Embryonic facial prominence (tissue), 1 donor: ENCODE results near the gene PPP2R3B.
"Not testable (repeated sequence)": the region's sequence is repeated elsewhere in the genome, so short reads cannot be mapped to it uniquely, and the experiment has no call there.

Experiments
- DNase-seq: peaks from one replicate; pipeline ENCODE4 v3.0.0-alpha.2; 2016; ENCODE audit errors: extremely low spot score

PPP2R3B gene, protein sequence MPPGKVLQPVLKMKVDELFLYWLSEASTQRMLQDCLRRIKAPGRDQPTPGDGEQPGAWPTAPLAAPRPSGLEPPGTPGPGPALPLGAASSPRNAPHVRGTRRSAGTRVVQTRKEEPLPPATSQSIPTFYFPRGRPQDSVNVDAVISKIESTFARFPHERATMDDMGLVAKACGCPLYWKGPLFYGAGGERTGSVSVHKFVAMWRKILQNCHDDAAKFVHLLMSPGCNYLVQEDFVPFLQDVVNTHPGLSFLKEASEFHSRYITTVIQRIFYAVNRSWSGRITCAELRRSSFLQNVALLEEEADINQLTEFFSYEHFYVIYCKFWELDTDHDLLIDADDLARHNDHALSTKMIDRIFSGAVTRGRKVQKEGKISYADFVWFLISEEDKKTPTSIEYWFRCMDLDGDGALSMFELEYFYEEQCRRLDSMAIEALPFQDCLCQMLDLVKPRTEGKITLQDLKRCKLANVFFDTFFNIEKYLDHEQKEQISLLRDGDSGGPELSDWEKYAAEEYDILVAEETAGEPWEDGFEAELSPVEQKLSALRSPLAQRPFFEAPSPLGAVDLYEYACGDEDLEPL

DNA sequence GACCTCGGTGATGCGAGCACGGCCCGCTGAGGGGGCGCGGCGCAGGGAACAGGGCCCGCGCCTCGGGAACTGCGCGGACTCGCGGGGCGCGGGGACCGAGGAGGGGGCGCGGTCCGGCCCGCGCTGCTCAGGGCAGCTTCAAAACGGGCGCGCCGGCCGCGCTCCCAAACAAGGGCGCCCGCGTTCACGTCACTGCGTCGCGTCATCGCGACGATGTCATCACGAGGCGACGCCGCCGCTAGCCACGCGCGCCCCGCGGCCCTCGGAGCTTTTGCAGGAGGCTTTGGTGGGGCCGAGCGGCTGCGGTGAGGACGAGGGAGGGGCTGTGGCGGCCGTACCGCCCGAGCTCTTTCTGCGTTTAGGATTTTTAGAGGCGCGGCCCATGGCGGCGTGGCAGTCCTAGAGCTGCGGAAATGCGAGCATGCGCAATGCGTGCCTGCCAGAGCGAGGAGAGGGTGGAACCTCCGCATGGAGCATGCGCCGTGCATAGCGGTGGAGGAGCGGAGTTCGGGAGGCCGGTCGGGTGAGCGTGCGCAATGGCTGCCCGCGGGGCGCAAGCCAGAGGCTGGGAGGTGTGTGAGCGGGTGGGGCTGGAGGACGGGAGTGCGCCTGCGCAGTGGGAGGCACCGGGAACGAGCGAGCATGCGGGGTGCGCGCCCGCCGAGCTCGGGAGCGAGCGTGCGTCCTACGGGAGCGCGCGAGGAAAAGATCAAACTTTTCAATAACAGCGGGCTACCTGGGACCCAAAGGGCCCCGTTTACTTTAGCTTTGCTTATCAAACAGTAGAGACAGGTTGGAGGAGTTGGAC lies at the start of gene PPP2R3B:
Gene PPP2R3B (minus strand): TSS at position 140 of the 808 bp plus-strand sequence. CDS start 216 bp downstream, outside the sequence.
- DNase-seq, result peak; percentile 99

DNA sequence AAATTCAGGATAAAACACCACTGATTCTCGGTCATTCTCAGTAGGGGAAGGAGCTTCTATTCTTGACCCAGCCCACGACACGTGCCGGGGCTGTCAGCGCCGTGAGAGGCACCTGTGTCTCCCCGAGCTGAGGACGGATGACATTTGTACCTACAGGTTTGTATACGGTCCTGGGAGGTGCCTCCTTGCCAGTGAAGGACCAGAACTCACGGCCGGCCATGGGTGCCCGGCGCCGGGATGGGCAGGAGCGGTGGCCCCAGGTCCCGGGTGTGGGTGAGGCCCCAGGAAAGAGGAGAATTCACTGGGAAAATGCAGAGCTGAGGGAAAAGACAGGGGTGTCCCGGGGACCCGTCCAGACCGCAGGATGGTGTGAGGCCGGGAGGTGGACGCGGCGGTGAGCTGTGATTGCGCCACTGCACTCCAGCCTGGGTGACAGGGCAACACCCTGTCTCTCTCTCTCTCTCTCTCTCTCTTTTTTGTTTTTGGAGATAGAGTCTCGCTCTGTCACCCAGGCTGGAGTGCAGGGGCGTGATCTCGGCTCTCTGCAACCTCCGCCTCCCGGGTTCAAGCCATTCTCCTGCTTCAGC lies 48.9 kb upstream of the PPP2R3B start:
- DNase-seq, result no peak

DNA sequence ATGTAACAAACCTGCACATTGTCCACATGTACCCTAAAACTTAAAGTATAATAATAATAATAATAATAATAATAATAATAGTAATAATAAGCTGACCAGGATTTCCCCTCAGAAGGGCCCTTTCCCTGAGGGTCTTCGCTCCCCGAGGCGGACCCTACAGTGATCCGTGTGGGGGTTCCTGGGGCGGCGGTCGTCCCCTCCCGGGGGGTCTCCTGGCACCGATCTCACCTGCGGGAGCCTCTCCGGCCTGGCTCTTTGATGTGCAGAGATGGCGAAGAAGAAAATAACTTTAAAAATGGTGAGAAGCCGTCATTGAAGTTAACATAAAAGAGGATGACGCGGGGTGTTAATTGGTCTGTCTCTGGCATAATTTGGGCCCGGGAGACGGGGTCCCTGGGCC lies 48.2 kb upstream of the PPP2R3B start:
- DNase-seq, result no peak

DNA sequence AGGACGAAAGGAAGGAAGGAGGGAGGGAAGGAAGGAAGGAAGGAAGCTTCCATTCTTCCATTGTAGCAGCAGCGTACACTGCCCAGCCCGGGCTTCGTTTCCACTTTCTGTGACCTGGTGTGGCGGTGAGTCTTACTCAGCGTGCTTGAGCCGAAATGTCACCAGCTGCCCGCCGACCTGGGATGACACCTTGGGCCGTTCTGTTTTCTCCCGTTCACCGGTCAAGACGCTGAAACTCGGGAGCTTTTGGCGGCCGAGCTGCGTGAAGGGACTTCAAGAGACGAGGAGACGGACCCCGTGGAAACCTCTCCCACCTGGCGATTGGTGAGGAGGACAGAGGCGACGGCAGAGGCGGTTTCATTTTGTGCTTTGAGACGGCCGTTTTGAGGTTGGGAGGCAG lies 47.1 kb upstream of the PPP2R3B start:
- no peak for DNase-seq

DNA sequence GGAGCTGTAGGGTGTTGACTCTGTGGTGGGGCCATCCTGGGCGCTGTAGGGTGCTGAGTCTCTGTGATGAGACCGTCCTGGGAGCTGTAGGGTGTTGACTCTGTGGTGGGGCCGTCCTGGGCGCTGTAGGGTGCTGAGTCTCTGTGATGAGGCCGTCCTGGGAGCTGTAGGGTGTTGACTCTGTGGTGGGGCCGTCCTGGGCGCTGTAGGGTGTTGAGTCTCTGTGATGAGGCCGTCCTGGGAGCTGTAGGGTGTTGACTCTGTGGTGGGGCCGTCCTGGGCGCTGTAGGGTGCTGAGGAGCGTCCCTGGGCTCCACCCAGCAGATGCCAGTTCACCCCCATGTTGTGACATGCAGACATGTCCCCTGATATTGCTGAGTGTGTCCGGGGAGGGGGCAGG lies 46.0 kb upstream of the PPP2R3B start:
- not testable (repeated sequence) for DNase-seq

DNA sequence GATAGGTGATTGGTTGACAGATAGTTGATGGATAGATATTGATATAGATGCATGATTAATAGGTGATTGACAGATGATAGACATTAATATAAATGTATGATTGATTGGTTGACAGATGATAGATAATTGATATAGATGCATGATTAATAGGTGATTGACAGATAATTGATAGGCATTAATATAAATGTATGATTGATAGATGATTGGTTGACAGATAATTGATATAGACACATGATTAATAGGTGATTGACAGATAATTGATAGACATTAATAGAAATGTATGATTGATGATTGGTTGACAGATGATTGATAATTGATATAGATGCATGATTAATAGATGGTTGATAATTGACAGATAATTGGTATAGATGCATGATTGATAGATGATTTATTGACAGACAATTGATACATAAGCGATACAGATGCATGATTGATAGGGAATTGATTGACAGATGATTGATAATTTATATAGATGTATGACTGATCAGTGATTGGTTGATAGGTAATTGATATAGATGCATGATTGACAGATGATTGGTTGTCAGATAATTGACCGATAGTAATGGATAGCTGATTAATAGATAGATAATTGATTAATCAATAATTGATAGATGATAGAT lies 44.9 kb upstream of the PPP2R3B start:
- no peak for DNase-seq

DNA sequence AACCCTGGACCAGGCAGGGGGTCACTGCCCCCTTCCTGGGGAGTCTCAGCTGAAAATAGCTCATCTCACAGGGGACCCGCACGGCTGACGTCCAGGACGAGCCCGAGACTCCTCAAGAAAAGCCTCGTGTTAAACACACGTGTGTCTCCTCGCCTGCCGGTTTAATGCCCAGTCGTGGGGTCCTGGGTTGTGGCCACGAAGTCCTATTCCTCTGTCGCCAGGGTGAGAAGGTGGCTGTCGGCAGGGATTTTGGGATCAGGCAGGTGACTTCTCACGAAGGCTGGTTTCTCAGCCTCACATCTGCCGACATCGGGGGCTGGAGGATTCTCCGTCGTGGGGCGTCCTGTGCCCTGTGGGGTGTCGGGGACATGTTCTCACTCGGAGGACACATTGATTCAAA lies 44.3 kb upstream of the PPP2R3B start:
- no peak for DNase-seq

DNA sequence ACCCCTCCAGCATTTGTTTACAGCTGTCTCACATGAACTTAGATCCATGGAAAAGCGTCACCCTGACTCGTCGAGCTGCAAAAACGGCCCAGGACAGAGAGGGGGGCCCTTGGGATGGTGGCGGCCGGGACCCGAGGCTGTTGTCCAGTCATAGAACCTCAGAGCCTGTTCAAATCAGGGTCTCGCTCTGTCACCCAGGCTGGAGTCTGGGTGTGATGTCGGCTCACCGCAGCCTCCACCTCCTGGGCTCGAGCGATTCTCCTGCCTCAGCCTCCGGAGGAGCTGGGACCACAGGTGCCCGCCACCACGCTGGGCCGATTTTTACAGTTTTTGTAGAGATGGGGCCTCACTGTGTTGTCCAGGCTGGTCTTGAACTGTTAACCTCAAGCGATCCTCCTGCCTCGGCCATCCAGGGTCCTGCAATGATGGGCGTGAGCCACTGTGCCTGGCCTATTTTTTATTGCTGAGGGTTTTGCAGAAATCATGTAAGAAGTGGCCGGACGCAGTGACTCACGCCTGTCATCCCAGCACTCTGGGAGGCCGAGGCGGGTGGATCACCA lies 42.6 kb upstream of the PPP2R3B start:
- no peak for DNase-seq

DNA sequence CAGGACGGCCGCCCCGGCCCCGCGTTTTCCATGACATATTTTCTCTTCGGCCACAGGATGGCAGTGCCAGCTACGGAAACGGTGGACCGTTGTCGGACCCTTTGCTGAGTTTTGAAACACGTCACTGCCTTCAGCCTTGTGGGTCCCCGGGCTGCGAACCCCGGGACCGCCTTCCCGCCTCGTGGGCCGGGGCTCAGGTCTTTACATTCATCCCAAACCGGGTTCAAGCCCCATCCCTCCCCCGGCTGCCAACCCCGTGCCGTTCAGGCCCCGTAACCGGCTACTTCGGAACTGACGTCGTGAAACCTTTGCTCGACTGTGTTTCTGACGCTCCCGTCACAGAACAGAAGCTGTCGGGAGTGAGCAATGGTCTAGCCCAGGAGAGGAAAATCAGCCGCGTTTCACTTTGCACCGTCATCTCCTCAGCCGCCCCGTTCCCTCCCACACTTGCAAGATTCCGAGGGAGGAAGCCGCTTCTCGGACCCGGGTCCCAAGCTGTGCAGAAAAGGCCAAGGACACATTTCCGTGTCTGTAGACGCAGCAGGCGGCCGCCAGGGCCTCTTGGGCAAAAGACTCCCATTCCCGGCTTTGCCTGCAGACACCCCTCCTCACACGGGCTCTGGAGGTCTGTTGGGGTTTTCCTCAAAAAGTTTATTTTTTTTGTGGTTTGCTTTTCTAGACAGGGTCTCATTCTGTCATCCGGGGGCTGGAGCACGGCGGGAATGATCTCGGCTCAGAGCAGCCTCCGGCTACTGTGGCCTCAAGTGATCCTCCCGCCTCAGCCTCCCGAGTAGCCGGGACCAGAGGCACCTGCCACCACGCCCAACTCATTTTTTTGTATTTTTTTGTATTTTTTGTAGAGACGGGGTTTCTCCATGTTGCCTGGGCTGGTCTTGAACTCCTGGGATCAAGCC lies 41.4 kb upstream of the PPP2R3B start:
- DNase-seq, result no peak

DNA sequence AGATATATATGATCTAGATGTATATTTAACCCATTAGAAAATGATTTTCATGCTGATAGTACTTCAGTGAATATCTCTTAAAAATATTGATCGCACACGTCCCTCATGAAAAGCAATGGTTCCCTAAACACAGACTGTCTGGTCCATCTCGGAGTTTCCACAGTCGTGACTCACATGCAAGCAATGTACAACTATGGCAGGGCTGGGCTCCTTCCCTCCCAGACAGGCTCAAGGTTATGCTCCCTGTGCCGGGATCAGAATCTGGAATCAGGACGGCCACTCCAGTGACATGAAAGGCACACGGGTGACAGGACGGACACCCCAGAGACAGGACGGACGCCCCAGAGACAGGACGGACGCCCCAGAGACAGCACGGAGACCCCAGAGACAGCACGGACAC lies 40.2 kb upstream of the PPP2R3B start:
- DNase-seq, result no peak

DNA sequence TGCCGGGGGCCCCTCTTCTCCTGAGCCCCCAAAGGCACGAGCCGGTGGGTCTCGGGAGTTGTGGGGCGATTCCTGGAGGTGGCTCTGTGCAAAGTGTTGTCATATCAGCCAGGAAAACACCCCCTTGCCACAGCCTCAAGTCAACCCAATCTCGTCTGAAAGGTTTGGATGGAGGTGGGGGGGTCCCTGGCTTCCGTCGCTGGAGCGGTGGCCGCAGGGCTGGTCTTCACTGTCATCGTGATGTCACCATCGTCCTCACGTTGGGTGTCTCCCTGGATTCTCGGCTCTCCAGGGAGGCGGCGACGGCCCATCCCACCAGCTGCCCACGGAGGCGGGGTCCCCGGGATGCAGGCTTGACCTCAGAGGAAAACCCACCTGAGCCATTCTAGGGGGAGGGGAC lies 38.3 kb upstream of the PPP2R3B start:
- no peak for DNase-seq

DNA sequence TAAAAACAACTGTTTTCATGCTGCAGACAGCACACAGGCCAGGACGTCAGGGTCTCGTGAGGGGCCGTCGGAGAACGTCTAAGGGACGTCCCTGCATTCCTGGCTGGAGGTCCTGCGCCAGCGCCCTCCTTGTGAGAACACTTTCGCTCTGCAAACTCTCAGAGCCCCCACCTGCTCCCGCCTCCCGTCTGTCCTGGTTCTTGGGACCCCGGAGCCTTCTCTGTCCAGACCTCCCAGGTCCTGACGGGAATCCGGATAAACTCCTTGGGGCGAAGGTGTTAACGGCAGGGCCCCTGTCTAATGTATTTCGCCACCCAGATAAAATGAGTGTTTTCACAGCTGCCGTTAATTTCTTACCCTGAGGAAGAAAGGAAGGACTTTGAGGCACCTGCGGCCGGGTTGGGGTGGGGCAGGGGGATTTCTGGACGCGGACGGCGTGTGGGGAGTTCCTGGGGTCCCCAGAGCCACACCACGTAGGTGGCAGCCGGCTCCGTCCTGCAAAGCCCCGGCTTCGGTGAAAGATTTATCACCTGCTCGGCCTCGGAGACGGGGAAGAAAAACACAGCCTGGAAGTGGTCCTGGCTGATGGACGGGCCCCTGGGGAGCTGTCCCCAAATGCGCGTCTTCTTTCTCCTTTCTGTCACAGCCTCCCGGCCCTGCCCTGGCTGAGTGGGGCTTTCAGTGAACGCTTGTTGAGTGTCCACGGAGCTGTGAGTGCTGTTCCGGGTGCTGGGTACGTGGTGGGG lies 35.1 kb upstream of the PPP2R3B start:
- DNase-seq, result no peak

DNA sequence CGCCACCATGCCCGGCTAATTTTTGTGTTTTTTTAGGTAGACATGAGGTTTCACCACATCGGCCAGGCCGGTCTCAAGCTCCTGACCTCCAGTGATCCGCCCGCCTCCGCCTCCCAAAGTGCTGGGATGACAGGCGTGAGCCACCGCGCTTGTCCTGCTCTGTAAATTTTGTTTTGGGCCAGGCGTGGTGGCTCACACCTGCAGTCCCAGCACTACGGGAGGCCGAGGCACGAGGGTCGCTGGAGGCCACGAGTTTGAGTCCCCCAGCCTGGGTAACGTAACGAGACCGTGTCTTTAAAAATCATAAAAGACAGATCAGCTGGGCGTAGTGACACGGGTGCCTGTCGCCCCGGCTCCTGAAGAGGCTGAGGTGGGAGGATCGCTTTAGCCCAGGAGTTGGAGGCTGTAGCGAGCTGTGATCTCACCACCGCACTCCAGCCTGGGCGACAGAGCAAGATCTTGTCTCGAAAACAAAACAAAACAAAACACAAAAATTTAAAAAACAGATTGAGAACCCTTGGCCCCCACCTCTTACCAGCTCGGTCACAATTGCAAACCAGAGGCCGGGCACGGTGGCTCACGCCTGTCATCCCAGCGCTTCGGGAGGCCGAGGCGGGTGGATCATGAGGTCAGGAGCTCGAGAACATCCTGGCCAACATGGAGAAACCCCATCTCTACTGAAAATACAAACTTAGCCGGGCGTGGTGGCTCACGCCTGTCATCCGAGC lies 34.0 kb upstream of the PPP2R3B start:
- no peak for DNase-seq

DNA sequence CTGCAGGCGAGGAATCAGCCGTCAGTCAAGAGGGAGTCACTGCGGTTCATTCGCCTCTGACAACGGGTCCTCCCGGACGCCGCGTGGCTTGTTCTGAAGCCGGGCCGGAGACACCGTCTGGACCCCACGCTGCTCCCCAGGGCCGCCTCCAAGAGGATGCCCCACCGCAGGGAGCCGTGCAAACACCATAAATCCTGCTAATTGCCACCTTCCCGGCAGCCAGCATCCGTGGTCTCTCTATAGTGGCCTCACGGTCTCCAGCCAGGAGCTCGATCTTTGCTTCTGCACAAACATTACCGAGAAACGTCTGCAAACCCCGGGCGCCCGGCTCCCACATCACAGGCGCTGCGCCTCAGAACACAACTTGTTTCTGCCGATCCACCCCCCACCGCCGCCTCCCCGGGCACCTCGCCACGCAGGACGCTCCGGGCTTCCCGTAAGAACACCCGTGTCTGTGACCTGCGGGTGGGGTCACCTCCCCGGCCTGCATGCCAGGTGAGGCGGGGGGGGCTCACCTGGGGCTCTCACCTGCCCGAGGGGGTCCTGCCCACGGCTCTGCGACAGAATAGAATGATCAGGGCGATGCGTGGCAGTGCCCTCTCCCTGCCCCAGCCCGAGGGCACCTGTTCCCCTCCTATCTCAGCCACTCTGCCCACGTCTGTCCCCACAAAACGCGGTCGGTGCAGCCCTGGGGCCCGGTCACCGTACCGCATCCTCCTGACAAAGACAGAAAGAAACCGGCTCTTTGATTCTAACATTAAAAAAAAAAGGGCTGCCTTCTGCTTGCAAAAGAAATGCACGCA lies 32.4 kb upstream of the PPP2R3B start:
- no peak for DNase-seq

DNA sequence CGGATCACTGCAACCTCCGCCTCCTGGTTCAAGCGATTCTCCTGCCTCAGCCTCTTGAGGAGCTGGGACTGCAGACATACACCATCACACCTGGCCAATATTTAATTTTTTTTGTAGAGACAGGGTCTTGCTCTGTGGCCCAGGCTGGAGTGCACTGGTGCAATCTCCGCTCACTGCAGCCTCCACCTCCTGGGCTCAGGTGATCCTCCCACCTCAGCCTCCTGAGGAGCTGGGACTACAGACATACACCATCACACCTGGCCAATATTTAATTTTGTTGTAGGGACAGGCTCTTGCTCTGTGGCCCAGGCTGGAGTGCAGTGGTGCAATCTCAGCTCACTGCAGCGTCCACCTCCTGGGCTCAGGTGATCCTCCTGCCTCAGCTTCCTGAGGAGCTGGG lies 28.8 kb upstream of the PPP2R3B start:
- not testable (repeated sequence) for DNase-seq

DNA sequence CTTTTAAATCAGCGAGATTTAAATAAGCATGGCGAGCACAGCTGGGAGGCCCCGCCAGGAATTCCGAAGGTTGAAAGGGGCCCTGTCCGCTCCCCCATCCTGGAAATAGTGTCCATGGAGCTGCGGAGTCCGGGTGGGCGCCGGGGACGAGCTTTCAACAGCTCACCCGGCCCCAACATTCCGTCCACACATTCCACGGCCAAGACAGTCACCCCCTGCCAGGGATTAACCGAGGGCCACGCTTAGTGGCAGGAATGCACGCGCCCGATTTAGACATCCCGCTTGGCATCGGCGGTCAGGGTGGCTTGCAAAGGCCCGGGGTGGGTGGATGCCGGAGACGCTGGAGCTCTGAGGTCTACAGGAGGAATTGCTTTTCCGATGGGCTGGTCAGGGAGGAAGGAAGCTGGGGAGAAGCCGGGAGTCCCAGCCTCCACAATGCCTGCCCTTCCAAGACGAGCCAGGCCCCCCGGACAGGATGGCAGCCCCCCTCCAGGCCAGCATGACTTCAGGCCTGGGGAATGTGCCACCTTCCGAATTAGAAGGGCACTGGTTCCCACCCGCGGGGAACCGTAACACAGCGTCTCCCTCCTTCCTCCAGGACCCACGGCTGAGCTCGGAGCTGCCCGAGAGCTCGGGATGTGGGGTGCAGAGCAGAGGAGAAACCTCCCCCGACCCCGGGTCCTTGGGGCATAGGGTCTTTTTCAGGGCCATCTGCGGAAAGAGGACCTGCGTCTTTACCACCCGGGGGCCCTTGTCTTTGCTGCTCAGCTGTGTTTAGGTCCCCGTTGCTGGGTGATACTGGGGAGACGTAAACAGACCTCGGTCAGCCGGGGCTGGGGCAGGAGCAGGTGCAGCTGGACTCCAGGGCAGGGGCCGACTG lies 26.9 kb upstream of the PPP2R3B start:
- no peak for DNase-seq

DNA sequence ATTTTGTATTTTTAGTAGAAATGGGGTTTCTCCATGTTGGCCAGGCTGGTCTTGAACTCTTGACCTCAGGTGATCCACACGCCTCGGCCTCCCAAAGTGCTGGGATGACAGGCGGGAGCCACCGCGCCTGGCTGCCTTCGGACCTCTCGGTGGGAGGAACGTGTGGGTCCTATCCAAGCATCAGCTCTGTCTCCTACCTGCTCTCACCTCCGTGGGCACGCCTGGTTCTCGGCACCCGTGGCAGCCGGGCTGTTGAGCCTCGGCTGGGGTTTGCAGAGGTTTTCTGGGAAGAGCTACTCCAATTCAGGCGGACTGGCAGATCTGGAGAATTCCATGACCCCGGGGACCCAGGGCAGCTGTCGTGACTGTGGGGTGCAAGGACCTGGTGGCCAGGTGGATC lies 23.6 kb upstream of the PPP2R3B start:
- no peak for DNase-seq
